Testis (tissue), 3 donors: ENCODE data around the gene CDC14A. TPM values are rescaled to one million over a fixed set of nuclear protein-coding genes. Genes with fewer than 3 reads are reported as not detected.

Experiments used
- DNase-seq: peaks from one replicate; pipeline ENCODE4 v3.0.0-alpha.2; 2019
- H3K27ac ChIP-seq, 2 donors: fragments of 200-600 bp; sonication (generic); one replicate each; pipeline ENCODE4 v1.5.1; 2019
- H3K27me3 ChIP-seq: fragments of 200-600 bp; sonication (generic); one replicate; pipeline ENCODE4 v1.5.1; 2019
- H3K36me3 ChIP-seq: fragments of 200-600 bp; sonication (generic); one replicate; pipeline ENCODE4 v1.5.1; 2017; ENCODE audit warnings: low read depth; ENCODE audit errors: missing control alignments
- H3K4me1 ChIP-seq: fragments of 200-600 bp; sonication (generic); one replicate; pipeline ENCODE4 v1.5.1; 2019
- H3K4me3 ChIP-seq, 2 donors: fragments of 200-600 bp; sonication (generic); one replicate each; pipeline ENCODE4 v1.5.1; 2017 to 2019
- H3K9me3 ChIP-seq: fragments of 200-600 bp; sonication (generic); one replicate; pipeline ENCODE4 v1.5.1; 2017
- CTCF ChIP-seq, 3 experiments: fragments of 450-650 bp in 2 of 3; fragments of 200-600 bp in 1 of 3; sonication (generic) in 1 of 3; IDR thresholded peaks; one replicate each; pipeline ENCODE4 v1.5.1; 2016 to 2019; ENCODE audit warnings: antibody characterized with exemption in 3 of 3, mild to moderate bottlenecking in 2 of 3, moderate library complexity in 1 of 3
- POLR2A ChIP-seq: fragments of 450-650 bp; IDR thresholded peaks from one replicate; pipeline ENCODE4 v1.6.1; 2017; ENCODE audit warnings: antibody characterized with exemption, mild to moderate bottlenecking, moderate library complexity
- whole genome bisulfite sequencing, 2 donors: methylation state at CpG; one replicate each; pipeline ENCODE4 v1.1.5; 2018; 5-methylcytosine and 5-hydroxymethylcytosine counted together
- intact Hi-C: fragments of 100-400 bp; cut with DNase I; formaldehyde crosslinking; loops from one replicate; pipeline ENCODE4 v1.15.1; 2023; ENCODE audit warnings: low total_unique reads
- polyA plus RNA-seq: library from polyadenylated mRNA; stranded (reverse); fragments of 350-450 nt; fragmentation: Illumina TruSeq; extraction: RNeasy Lipid Tissue Mini Kit (QIAGEN cat#74804); gene quantifications from one replicate; pipeline ENCODE4 v1.2.3, GENCODE V29; 2014; ENCODE audit warnings: low read depth, low replicate concordance; ENCODE audit not compliant: insufficient read depth
- total RNA-seq, 2 donors: library from RNA; depleted of rRNA; stranded (reverse); fragments of >200 nt; gene quantifications; one replicate each; pipeline ENCODE4 v1.2.3, GENCODE V29; 2016

Gene CDC14A
- total and polyA plus RNA-seq, 3 donors from 2014 or later: 28.3 to 55.9 (median 40.6) TPM

GRCh38 chr1:100423832-100424337 lies 71.6 kb downstream of the CDC14A start:
- no peaks in the 10 kb centered on the region for H3K36me3 ChIP-seq
- intact Hi-C loops: no loop called here
- no peak overlapping the region for H3K4me3 ChIP-seq
- H3K4me1 ChIP-seq: no peaks in the 10 kb centered on the region
- H3K27ac ChIP-seq: no peak overlapping the region
- H3K27me3 ChIP-seq: no peaks in the 10 kb centered on the region
- TF ChIP-seq POLR2A (no peak), CTCF (IDR thresholded peaks at IDR 0.05) (no peak)
- WGBS, 2 donors: 98 to 99% methylated on average over 6 of the region's 6 CpGs
- no peaks in the 10 kb centered on the region for H3K9me3 ChIP-seq
- no peak for DNase-seq

GRCh38 chr1:100428160-100428559 lies 75.9 kb downstream of the CDC14A start:
- TF ChIP-seq POLR2A (no peak), CTCF (IDR thresholded peaks at IDR 0.05) (no peak)
- no peak for DNase-seq
- no peaks in the 10 kb centered on the region for H3K36me3 ChIP-seq
- intact Hi-C loops: no loop called here
- no peaks in the 10 kb centered on the region for H3K27me3 ChIP-seq
- no peaks in the 10 kb centered on the region for H3K4me1 ChIP-seq
- H3K27ac ChIP-seq: no peak overlapping the region
- H3K4me3 ChIP-seq: no peak overlapping the region
- no peaks in the 10 kb centered on the region for H3K9me3 ChIP-seq

- H3K4me1 ChIP-seq: no peaks in the 10 kb centered on the region
- intact Hi-C loops: no loop called here
- no peaks in the 10 kb centered on the region for H3K9me3 ChIP-seq
- no peak for DNase-seq
- H3K4me3 ChIP-seq: no peak overlapping the region
- no peak for TF ChIP-seq POLR2A
- no peak for TF ChIP-seq CTCF (IDR thresholded peaks at IDR 0.05)
- H3K36me3 ChIP-seq: no peaks in the 10 kb centered on the region
- WGBS, 2 donors: 81 to 94% methylated on average over 2 of the region's 2 CpGs
- no peak overlapping the region for H3K27ac ChIP-seq
- no peaks in the 10 kb centered on the region for H3K27me3 ChIP-seq
Measured at GRCh38 chr1:100430325-100430756, 78.0 kb downstream of the CDC14A start.

- Histone ChIP-seq H3K27ac (no peak overlapping the region), H3K4me1 (no peaks in the 10 kb centered on the region), H3K4me3 (no peak overlapping the region), H3K36me3 (no peaks in the 10 kb centered on the region), H3K27me3 (no peaks in the 10 kb centered on the region), H3K9me3 (no peaks in the 10 kb centered on the region)
- TF ChIP-seq POLR2A: no peak
- TF ChIP-seq CTCF (IDR thresholded peaks at IDR 0.05): no peak
- no peak for DNase-seq
- 94 to 96% methylated on average over 2 of the region's 2 CpGs for WGBS, 2 donors
- intact Hi-C loops: no loop called here
Measured at GRCh38 chr1:100431954-100432353, 79.6 kb downstream of the CDC14A start.

- WGBS, 2 donors: 91 to 96% methylated on average over 1 of the region's 1 CpG
- TF ChIP-seq CTCF (IDR thresholded peaks at IDR 0.05): no peak
- TF ChIP-seq POLR2A: no peak
- DNase-seq: no peak
Measured at GRCh38 chr1:100433563-100433962, 81.3 kb downstream of the CDC14A start.

More at GRCh38 chr1:100433563-100433962, 81.3 kb downstream of the CDC14A start:
- H3K9me3 ChIP-seq: no peaks in the 10 kb centered on the region
- H3K4me3 ChIP-seq: no peak overlapping the region
- H3K27ac ChIP-seq: no peak overlapping the region
- no peaks in the 10 kb centered on the region for H3K27me3 ChIP-seq
- intact Hi-C loops: no loop called here
- no peaks in the 10 kb centered on the region for H3K36me3 ChIP-seq
- no peaks in the 10 kb centered on the region for H3K4me1 ChIP-seq
